Measurements from ENCODE around the gene LRMDA.

Gene LRMDA

DNA sequence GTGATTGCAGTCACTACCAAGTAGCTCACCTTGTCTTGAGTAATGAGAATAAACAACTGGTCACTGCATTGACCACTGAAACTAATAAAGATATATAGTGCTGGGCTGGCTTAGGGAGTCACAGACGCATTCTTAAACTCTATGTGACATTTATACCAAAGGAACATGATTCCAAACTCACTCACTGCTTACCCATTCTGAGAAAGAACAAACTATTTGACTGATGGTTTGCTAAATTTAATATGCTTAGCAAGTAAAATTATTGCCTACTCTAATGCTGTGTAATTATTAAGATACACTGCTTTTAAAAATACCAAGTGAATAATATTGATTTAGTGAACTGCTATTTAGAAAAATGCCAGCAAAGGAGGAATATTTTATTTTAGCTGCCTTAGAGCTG, 191.1 kb downstream of the LRMDA start:
- TF ChIP-seq EP300 (IDR thresholded peaks at IDR 0.05; ENCODE audit: borderline replicate concordance): no peak
- TF ChIP-seq TEAD4 (IDR thresholded peaks at IDR 0.05): no peak
- TF ChIP-seq, protein P1, sequence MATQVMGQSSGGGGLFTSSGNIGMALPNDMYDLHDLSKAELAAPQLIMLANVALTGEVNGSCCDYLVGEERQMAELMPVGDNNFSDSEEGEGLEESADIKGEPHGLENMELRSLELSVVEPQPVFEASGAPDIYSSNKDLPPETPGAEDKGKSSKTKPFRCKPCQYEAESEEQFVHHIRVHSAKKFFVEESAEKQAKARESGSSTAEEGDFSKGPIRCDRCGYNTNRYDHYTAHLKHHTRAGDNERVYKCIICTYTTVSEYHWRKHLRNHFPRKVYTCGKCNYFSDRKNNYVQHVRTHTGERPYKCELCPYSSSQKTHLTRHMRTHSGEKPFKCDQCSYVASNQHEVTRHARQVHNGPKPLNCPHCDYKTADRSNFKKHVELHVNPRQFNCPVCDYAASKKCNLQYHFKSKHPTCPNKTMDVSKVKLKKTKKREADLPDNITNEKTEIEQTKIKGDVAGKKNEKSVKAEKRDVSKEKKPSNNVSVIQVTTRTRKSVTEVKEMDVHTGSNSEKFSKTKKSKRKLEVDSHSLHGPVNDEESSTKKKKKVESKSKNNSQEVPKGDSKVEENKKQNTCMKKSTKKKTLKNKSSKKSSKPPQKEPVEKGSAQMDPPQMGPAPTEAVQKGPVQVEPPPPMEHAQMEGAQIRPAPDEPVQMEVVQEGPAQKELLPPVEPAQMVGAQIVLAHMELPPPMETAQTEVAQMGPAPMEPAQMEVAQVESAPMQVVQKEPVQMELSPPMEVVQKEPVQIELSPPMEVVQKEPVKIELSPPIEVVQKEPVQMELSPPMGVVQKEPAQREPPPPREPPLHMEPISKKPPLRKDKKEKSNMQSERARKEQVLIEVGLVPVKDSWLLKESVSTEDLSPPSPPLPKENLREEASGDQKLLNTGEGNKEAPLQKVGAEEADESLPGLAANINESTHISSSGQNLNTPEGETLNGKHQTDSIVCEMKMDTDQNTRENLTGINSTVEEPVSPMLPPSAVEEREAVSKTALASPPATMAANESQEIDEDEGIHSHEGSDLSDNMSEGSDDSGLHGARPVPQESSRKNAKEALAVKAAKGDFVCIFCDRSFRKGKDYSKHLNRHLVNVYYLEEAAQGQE (IDR thresholded peaks at IDR 0.05; ENCODE audit: low read depth): no peak
- TF ChIP-seq YY1 (IDR thresholded peaks at IDR 0.05; ENCODE audit: low read depth): no peak
- no peak for TF ChIP-seq EGR1 (IDR thresholded peaks at IDR 0.05)
- TF ChIP-seq ZBTB7A (IDR thresholded peaks at IDR 0.05; ENCODE audit: low read depth): no peak
- TF ChIP-seq RAD21 (IDR thresholded peaks at IDR 0.05; ENCODE audit: low read depth): no peak
- no peak for TF ChIP-seq TCF12 (IDR thresholded peaks at IDR 0.05; ENCODE audit: low read depth)
- TF ChIP-seq NFIC (IDR thresholded peaks at IDR 0.05): no peak
- TF ChIP-seq, protein P2, sequence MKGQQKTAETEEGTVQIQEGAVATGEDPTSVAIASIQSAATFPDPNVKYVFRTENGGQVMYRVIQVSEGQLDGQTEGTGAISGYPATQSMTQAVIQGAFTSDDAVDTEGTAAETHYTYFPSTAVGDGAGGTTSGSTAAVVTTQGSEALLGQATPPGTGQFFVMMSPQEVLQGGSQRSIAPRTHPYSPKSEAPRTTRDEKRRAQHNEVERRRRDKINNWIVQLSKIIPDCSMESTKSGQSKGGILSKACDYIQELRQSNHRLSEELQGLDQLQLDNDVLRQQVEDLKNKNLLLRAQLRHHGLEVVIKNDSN (IDR thresholded peaks at IDR 0.05): no peak
- TF ChIP-seq, protein P3, sequence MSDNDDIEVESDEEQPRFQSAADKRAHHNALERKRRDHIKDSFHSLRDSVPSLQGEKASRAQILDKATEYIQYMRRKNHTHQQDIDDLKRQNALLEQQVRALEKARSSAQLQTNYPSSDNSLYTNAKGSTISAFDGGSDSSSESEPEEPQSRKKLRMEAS (IDR thresholded peaks at IDR 0.05): no peak
- no peak for TF ChIP-seq CEBPB (IDR thresholded peaks at IDR 0.05)

GRCh38 chr10:75623310-75624093, 192.1 kb downstream of the LRMDA start:
- no peak for TF ChIP-seq ZBTB7A (IDR thresholded peaks at IDR 0.05; ENCODE audit: low read depth)
- TF ChIP-seq YY1 (IDR thresholded peaks at IDR 0.05; ENCODE audit: low read depth): no peak
- no peak for TF ChIP-seq NFIC (IDR thresholded peaks at IDR 0.05)
- TF ChIP-seq CREB1 (IDR thresholded peaks at IDR 0.05; ENCODE audit: low read depth): no peak
- TF ChIP-seq, protein P1 (IDR thresholded peaks at IDR 0.05; ENCODE audit: low read depth): no peak
- TF ChIP-seq TEAD4 (IDR thresholded peaks at IDR 0.05): no peak

- no peak for TF ChIP-seq NFIC (IDR thresholded peaks at IDR 0.05)
Observed at GRCh38 chr10:75624638-75625037, 193.2 kb downstream of the LRMDA start.

DNA sequence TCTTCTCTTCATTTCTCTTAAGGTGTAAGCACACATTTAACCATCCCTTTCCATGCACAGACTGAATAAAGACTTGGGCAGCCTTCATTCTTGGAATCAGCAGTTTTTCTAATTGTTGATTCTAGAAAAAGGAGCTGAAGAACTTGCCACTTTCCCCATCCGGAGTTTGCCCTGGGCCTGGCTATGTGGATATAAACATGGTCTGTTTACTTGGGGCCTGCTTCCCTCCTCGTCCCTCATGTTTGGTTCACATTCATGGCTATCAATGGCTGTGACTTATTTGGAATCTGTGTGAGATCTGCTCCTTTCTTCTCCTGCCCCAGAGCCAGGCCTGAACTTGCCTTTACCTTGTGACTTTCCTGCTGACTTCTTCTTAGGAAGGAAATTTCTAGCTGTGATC, 199.3 kb downstream of the LRMDA start:
- TF ChIP-seq FOXM1 (IDR thresholded peaks at IDR 0.05; ENCODE audit: borderline replicate concordance, low read depth): no peak
- TF ChIP-seq CEBPB (IDR thresholded peaks at IDR 0.05): no peak
- TF ChIP-seq, protein P2 (IDR thresholded peaks at IDR 0.05): no peak
- no peak for TF ChIP-seq TCF12 (IDR thresholded peaks at IDR 0.05; ENCODE audit: low read depth)
- TF ChIP-seq TAF1 (IDR thresholded peaks at IDR 0.05; ENCODE audit: low read depth): no peak
- TF ChIP-seq, protein P1 (IDR thresholded peaks at IDR 0.05; ENCODE audit: low read depth): no peak
- TF ChIP-seq YY1 (IDR thresholded peaks at IDR 0.05; ENCODE audit: low read depth): no peak
- TF ChIP-seq EGR1 (IDR thresholded peaks at IDR 0.05): no peak
- TF ChIP-seq ZBTB7A (IDR thresholded peaks at IDR 0.05; ENCODE audit: low read depth): no peak
- no peak for TF ChIP-seq NFIC (IDR thresholded peaks at IDR 0.05)
- no peak for TF ChIP-seq TEAD4 (IDR thresholded peaks at IDR 0.05)
- no peak for TF ChIP-seq EP300 (IDR thresholded peaks at IDR 0.05; ENCODE audit: borderline replicate concordance)
- no peak for TF ChIP-seq RAD21 (IDR thresholded peaks at IDR 0.05; ENCODE audit: low read depth)

DNA sequence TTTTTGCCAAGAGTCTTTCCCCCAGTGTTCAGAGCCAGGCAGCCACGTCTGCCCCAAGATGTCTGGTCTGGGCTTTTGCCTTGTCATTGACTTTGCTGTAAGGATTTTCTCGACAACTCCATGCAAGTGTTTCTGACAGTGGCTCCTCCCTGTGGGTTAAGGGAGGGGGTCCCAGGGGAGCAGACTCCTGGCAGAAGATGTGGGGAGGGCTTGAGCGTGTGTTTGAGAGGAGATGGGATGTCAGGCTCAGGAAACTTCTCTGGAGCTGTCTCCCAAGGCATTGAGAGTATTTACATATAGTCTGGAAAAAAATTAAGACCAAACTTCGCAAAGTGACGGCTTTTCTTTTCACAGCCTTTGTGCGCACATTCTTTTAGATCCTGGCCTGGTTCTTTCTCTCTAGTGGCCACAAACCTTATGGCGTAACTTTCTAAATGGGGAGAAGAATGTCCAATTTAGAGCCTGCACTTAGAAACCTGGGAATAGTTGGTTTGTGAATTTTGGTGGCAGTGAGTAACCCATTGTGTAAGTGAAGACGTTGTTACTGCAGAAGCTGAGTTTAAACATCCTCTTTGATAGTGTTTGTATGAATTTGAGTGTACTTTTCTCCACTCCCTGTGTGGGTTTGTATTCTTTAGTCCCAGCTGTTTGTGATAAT, 201.5 kb downstream of the LRMDA start:
- no peak for TF ChIP-seq YY1 (IDR thresholded peaks at IDR 0.05; ENCODE audit: low read depth)
- TF ChIP-seq TEAD4 (IDR thresholded peaks at IDR 0.05): no peak
- TF ChIP-seq, protein P3 (IDR thresholded peaks at IDR 0.05): no peak
- no peak for TF ChIP-seq CREB1 (IDR thresholded peaks at IDR 0.05; ENCODE audit: low read depth)
- no peak for TF ChIP-seq TCF12 (IDR thresholded peaks at IDR 0.05; ENCODE audit: low read depth)

All from Ishikawa (cell line).